GM21576 (cell line): ENCODE measurements around the gene HDLBP.

Source experiments
- ATAC-seq: cut with Tn5 transposase; IDR thresholded peaks from one replicate; pipeline ENCODE4 v1.9.1; 2021; ENCODE audit warnings: mild to moderate bottlenecking, moderate library complexity; ENCODE audit not compliant: unreplicated experiment

The HDLBP gene

DNA sequence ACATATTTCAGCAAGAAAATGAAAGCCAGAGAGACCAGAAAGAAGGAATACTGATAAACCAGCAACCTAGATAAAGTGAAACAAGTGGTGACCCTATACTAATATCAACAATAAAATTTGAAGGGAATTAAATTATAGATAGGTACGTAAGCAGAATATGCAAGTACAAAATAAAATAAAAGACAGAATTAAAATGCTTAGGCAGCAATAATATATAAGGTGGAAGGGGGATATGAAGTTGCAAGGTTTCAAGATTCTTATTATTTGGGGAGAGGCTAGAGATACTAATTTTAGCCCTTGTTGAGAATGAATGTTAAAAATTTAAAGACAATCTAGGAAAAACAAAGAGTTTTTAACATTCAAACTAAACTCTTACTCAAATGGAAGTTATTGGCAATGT lies 39.6 kb downstream of the HDLBP start:
- no peak for ATAC-seq

DNA sequence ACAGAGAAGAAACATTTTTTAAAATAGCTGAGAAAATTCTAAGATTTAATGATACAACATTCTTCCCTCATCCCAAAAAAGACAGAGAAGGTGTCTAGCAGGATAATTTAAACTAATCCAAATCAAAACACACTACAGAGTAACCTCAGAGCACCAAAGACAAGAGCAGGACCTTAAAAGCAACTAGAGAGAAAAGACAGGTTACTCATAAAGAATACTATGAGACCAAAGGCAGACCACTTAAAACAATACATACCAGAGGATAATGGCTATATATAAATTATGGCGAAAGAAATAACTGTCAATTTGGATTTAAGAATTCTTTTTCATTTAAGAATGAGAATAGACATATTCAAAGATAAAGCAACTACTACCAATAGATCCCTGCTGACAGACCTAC lies 40.0 kb downstream of the HDLBP start:
- ATAC-seq: no peak

DNA sequence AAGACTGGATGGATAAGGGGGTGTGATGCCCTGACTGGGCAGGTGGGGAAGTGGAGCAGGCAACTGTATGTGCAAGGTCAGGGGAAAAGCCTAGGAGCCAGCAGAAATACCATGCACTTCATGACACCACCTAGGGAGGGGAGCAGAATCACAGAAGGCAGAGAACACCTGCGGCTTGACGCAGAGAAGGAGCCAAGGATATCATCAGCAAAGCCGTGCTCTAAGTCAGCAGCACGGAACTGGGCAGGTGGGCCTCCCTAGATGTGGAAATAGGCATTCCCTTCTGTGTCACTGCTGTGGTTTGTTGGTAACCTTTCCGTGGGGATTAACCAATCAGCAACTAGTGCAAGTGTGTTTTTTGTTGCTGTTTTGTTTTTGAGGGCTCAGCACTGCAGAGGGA lies 41.3 kb downstream of the HDLBP start:
- no peak for ATAC-seq

DNA sequence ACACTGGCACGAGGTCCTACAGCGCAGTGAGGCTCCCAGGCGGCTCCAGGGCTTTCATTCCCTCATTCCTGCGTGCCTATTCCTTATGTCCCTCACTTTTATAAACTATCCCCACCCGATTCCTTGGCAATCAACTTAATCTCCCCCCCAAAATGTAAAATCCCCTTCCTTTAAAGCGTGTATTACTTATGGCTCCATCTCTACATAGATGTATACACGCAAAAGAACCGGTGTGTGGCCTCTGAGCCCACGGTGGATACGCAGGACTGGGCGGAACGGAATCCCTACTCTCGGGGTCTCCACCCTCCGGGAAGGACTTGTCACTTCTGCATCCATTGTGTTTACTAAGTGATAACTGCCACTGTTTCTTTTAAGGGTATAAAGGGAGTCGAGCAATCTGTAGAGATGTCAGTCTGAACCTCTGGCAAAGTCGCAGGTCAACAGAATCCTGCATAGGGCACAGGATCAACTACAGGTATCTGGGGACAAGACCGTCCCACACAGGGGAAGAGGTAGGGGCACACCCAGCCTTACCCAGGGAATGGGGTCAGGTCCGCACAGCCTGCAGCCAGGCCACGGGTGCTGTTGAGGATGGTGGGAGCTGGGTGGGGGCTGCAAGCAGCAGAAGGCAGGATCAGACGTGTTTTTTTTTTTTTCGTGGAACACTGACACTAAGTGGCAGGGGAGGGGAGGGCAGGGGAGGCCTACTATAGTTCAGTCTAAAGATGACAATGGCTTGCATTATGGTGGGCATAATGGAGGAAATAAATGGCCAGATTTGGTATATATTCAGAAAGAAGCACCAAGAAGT lies 42.1 kb downstream of the HDLBP start:
- no peak for ATAC-seq

DNA sequence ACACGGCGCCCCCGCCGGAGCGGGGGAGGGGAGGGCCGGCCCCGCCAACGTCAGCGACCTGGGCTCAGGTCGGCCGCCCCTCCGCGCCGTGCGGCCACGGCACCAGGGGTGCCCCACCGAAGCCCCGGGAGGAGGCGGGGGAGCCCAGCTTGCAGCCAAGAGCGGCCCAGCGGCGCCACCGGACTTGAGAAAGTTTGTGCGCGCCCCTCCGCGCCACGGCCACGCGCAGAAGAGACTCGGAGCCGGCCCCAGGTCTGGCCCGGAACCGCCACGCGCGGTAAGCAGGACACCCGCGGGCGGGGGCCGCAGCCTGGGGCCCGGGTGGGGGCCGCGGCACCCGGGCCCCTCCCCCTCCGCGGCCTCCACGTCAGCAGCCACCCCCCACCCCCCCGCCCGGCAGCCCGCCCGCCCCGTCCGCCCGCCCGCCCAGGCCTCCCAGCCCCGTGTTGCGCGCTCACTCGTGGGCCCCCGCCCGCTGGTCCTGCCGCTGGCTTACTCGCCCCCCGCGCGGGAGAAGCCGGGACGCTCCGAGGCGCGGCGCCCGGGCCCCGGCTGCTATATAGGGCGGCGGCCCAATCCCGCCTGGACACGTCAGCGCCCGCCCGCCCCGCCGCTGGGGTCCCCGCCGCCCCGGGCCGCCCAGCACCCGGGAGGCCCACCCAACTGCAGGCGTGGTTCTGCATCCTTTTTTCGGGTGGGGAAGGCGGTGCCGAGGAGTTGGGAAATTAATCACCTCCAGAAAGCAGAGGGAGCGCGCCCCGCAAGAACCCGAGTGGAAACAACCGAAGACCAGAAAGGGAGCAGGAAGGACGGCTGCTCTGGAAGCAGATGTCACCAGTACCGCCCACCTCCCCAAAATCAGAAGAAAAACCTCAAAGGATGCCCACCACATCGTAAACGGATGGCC lies 42.9 kb downstream of the HDLBP start:
- ATAC-seq: peak; percentile 53

DNA sequence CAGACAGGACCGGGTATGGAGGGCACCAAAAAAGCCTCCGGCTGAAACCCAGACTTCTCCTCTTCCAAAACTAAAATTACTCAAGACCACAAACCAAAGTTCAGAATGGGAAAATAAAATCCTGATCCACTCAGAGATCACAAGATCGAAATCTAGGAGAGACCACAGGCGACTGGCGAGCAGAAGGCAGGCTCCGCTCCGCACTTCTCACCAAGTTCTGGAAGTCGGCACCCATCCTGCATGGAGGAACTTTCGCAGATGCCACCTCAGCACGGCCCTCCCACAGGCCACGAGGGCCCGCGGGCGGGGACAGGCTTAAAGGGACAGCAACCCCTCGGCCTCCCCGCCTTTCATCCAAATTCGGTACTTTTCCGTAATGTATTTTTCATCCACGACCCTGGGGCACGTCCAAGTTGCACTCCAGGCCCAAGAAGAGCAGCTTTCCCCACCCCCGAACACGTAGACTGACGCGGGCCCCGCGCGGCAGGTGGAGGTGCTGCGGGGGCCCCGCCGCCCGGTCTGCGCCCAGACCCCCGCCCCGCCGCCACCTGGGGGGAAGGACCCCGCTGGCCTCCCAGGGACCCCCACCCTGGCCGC lies 43.7 kb downstream of the HDLBP start:
- peak; percentile 46 for ATAC-seq

DNA sequence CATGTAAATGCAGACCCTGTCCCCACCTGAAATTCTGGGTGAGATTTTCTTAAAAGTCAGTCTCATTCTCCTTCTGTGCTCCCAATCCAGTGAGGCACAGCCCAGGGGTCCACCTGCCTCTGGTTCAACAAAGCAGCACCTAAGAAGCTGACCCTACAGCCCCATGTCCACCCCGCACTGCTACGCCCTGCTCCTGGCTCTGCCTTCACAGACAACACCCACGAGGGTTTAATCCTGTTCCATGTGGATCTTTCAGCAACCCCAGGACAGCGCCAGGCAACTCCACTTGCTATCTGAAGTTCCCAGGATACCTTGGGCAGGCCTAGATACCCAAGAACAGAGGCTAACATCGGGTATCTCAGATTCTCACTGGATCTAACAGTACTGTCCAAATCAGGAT lies 44.9 kb downstream of the HDLBP start:
- ATAC-seq: no peak

DNA sequence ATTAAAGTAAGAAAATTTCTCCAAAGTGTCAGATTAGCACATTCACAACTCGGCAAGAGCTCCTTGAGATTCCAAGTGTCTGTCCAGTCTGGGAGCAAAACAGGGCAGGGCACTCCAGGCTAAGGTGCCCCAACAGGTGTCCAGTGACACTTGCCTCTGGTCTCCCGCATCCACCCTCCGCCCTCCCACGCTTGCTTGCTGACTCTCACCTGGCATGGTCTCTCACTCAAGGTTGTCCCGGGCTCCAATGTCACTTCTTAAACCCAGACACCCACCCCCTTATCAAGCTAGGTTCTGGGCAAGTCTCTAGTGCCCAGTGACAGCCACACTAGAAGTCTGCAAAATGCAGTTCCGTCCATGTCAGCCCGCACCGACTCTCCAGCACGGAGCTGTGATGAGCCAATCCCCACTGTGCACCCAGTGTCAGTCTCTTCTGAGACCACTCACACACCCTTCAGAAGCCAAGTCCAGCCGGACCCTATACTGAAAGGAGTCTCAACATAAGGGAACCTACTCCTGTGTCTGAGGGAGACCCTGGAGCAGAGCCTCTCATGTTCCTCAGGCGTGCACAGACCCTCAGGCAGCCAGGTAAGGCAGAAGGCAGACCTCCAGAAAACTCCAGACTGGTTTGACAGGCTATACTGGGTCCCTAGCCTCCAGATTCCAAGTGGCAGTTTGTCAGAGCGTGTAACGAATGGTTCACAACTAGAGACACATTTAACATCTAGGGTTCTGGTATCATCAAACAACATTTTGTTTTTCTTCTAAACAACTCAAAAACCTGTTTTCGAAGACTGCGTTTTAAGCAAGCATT lies 45.6 kb downstream of the HDLBP start:
- ATAC-seq: no peak

DNA sequence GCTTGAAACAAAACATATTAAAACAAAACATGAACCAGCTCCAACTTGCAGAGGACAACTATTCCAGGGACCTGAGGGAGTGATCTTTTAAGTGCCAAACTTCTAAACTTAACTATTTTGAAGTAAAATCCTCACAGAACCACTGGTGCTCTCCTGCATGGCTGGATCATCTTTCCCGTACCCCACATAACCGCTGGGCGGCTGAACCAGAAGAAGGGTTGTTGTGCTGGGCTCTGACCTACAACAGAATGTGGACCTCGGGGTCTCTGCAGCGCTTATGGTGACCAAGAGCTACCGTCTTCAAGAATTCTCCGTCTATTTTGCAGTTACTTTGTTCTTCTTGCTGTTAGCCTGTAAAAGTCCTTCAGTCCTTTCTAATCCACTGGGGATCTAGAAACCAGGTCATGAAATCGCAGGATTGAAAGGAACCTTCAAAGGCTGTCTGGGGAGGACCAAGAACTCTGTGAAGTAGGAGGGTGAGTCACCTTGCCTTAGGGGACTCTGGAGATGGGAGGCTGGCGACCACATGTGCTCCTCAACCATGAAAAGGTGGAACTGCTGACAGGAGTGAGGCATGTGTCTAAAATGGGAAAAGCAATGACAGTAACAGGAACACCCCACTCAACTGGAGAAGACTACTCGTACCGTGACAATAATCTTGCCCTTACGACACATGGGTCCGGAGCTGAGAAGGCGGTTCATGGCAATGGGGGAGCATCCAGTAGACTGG lies 46.6 kb downstream of the HDLBP start:
- no peak for ATAC-seq

DNA sequence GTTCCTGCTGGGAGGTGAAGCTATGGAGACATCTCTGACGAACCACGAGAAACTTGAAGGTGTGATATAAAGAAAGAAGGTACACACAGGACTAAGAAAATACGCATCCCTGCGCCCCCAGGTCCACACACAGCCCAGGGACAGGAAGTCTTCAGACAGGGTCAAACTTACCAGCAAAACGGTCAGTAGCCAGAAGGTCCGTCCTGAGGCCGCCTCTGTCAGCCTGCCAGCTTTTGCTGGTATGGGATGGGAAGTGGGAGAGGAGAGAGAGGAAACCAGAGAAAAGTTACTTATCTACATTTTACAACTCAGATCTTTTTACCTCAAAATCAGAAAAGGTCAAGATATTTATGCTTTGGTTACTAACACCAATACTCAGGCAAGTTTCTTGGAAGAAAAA lies 47.2 kb downstream of the HDLBP start:
- no peak for ATAC-seq

DNA sequence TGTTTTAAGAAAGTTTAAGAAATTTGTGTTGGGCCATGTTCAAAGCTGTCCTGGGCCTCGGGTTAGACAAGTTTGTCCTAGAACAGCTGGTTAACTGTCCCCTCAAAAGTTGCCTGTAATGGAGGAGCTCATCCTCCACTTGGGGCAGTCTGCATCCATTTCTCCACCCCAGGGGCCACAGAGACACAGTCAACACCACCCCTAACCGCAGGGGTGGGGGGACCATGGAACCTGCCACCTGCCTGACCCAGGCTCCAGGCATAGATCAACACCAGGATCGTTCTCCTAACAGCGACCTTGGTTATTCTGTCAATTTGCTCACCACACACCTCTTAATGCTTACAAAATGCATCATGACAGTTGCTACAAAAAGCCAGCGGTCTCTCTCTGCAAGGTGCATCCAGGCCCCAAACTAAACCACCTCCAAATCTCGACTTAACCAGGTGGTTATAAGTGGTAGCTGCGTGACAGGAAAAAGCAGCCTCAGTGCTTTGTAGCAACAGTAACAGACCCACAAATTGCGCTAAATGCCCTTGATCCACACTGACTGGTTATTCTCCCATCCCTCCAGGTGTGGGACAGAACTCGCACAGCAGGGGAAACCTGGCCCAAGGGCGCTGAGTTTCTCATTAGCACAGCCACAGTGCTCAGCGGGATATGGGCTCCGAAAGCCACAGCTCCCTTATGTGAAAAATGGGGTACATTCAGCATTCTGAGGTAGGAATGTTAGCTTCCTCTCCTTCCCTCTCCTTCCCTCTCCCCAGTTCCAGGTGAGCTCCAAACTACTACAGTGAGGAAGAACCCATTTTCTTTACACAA lies 48.0 kb downstream of the HDLBP start:
- ATAC-seq: no peak

DNA sequence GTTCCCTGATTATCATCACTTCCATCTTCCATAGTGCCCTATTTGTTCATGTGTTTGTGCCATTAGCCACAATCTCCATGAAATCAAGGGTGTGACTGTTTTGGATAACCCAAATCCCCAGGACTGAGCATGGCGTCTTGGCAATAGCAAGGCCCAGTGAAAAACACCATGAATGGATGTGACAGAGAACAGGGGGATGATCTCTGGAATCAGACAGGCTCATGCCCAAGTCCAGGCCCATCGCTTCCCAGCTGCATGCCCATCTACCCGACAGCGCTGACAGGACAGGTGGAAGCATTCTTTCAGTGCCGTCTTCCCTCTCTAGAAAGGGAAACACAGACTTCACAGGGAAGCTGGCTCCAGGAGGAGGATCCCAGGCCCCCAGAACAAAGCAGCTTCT lies 50.0 kb downstream of the HDLBP start:
- no peak for ATAC-seq

DNA sequence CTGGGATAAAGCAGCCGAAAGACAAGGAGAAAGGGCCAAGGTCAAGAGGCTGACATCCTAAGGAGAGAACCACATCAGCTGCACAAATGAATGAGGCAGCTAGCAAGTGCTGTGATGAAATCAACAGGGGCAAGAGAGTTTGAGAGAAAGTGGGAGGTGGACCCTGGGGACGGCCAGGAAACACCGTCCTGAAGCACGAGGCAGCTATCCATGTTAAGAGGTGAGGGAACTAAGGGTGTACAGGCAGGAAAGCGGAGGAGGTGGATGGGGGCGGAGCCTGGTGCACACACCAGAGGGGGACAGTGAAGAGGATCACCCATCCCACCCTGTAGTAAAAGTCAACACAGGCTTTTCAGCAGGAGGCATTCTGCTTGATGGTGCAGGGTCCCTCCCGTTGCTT lies 52.4 kb downstream of the HDLBP start:
- no peak for ATAC-seq

DNA sequence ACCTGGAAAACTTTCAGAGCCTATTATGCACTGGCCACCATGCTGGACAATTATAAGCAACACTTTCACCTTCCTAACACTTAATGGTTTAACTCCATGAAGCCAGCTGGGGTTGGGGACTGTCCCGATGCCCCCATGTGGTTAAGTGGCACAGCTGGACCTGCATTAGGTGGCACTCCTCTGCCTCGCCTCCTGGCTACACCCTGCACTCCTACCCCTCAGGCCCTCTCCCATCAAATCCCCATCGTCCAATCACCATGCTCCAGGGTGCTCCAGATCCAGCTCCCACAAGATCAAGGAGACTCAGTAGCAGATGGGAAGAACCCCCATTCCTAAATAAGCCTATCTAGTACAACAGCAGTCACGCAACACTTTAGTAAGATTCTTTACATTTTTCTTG lies 53.8 kb downstream of the HDLBP start:
- no peak for ATAC-seq

DNA sequence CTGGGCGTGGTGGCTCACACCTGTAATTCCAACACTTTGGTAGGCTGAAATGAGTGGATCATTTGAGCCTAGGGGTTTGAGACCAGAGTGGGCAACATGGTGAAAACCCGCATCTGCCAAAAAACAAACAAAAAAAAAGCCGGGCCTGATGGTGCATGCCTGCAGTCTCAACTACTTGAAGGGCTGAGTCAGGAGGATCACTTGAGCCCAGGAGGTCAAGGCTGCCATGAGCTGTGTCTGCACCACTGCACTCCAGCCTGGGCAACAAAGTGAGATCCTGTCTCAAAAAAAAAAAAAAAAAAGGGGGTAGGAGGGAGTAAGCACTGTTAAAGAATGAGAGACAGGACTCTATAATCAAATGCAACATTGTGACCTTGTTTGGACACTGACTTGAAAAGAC lies 54.6 kb downstream of the HDLBP start:
- ATAC-seq: no peak

DNA sequence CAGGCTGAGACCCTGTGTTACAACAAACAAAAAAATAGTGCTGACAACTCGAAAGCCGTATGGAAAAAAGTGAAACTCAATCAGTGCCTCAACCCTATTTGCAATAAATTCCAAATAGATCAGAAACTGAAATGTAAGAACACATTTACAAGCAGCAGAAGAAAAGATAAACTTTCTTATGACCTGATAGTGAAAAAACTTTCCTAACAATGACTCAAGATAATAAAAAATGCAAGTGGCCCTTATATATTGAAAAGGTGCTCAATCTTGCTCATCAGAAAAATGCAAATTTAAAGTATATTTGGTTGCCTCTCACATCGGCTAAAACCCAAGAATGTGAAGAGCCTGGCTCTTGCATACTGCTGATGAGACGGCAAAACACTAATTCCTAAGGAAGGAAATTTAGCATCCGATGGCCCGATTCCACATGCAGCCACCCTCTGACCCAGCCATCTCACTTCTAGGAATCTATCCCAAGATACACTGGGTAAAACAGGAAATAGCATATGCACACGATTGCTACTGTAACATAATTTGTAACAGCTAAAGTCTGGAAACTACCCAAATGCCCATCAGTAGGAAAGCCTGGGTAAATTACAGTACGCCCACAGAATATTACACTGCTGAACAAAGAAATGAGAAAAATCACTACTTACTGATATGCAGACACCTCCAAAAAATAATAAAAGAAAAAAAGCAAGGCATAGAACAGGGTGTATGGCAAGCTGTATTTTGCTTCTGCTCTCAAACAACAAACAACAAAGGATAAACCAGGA lies 56.8 kb downstream of the HDLBP start:
- ATAC-seq: no peak

DNA sequence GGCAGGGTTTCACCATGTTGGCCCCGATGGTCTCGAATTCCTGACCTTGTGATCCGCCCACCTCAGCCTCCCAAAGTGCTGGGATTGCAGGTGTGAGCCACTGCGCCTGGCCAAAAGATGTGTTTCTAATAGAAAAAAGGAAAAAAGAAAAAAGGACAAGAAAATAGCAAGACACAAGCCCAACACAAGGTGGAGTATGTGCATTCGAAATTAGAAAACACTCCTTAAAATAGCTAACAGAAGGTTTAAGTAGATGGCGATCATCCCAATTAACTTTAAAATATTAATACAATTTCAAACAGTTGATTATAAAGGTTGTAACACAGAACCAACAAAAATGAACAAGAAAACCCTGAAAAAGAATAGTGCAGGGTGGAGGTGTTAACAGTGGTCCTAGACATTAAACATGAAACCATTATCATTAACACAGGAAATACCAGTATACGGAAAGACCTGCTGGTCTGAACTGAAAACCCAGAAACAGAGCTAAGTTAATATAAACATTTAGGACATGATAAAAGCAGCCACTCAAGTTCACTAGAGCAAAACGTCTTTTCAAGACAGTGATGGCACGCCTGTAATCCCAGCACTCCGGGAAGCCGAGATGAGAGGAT lies 57.9 kb downstream of the HDLBP start:
- ATAC-seq: no peak

DNA sequence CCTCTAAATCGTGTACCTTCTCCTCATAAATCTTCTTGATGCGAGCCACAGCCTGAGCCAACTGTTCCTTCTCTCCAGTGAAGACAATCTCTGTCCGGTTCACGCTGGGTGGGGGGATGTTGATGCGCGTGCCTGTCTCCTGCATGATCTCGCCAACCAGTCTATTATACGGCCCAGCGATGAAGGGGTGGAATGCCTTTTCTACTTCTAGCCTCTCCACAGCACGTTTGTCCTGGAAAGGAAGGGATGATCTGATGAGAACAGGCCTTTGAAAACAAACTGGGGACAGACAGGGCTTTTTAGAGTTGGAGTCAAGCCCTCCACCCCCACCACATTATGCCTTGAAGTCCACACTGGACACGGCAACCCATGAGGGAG lies 59.3 kb downstream of the HDLBP start:
- no peak for ATAC-seq
